Stomach (tissue), 4 donors: ENCODE data around the gene GCH1.
"Not testable (repeated sequence)": the region's sequence is repeated elsewhere in the genome, so short reads cannot be mapped to it uniquely, and the experiment has no call there.

Experiments
- CTCF ChIP-seq, 7 experiments: fragments of 450-650 bp in 4 of 7; fragments of 200-600 bp in 3 of 7; sonication (generic) in 3 of 7; IDR thresholded peaks; one replicate each; pipeline ENCODE4 v1.5.1; 2016 to 2019; ENCODE audit warnings: antibody characterized with exemption in 7 of 7, control low read depth in 2 of 7, mild to moderate bottlenecking in 1 of 7
- EP300 ChIP-seq: sonication (generic); formaldehyde crosslinking; IDR thresholded peaks from one replicate; pipeline ENCODE4 v1.6.1; 2017; ENCODE audit warnings: antibody characterized with exemption
- POLR2A ChIP-seq, 4 donors: fragments of 450-650 bp; IDR thresholded peaks; one replicate each; pipeline ENCODE4 v1.6.1; 2016; ENCODE audit warnings: antibody characterized with exemption in 4 of 4, control low read depth in 2 of 4, mild to moderate bottlenecking in 1 of 4, moderate library complexity in 1 of 4
- POLR2AphosphoS5 ChIP-seq, 3 donors: sonication (generic); formaldehyde crosslinking; IDR thresholded peaks; one replicate each; pipeline ENCODE4 v1.6.1; 2016; ENCODE audit warnings: antibody characterized with exemption in 3 of 3

GRCh38 chr14:54908973-54909372, 6.3 kb upstream of the GCH1 start:
- TF ChIP-seq POLR2A (IDR thresholded peaks at IDR 0.05); CTCF (IDR thresholded peaks at IDR 0.05); EP300; POLR2AphosphoS5 (IDR thresholded peaks at IDR 0.05): not testable (repeated sequence)
